Cardiac ventricle fibroblast (primary cell): Measurements from ENCODE around the gene APPL2. TPM values are rescaled to one million over a fixed set of nuclear protein-coding genes. Genes with fewer than 3 reads are reported as not detected.

Source experiments
- total RNA-seq: library from RNA; depleted of rRNA; stranded (reverse); fragments of >200 nt; gene quantifications from 2 replicates; pipeline ENCODE4 v1.2.3, GENCODE V29; 2015

The APPL2 gene
- 14.5 and 23.1 TPM in 2 replicates for total RNA-seq

DNA sequence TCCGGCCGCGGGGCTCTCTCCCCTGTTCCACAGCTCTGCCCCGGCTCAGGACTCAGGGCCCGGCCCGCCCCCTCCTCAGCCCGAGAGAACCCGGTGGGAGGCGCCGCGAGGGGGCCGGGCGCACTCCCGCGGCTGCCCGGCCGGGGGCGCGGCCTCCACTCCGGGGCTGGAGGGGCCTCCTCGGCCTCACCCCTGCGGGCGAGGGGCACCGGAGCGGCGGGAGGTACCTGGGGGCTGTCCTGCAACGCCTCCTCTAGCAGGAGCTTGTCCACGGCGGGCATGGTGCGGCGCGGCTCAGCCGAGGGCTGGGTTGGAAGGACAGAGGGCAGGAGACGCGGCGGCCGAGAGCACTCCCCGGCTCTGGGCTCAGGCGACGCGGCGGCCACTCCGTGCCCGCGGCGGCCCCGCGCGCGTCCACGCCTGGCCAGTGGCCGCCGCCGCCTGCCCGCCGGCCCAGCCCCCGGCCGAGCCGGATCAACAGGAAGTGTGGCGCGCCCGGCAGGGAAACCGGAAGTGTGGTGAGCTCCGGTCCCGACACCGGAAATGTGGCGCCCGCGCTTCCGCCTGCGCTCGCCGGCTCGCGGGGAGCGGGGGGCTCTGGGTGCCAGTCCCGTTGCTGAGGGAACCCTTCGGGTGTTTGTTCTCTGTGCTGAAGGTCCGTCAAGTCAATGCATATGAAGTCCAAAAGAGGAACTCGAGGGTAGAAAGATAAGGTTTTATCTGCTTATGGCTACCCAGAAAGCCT is at the start of gene APPL2:
TSS of gene APPL2 (minus strand) at position 443 of the 745 bp plus-strand sequence. CDS start at position 281, 162 bp downstream.

Other genes with a start within 250 kb of the APPL2 start
- gene NOPCHAP1, start 249.9 kb downstream of the APPL2 start, total RNA-seq = 2.0 and 5.6 TPM in 2 replicates
- gene ALDH1L2, start 151.7 kb downstream of the APPL2 start, total RNA-seq = 53.7 and 54.4 TPM in 2 replicates
- 25.4 and 32.6 TPM in 2 replicates for gene WASHC4, start 128.4 kb downstream of the APPL2 start, total RNA-seq
- 1.8 and 3.4 TPM in 2 replicates for gene C12orf75, start 94.5 kb upstream of the APPL2 start, total RNA-seq